Panc1 (cell line): ENCODE measurements around the gene ARPIN.

ENCODE experiments used
- SIN3A ChIP-seq: IDR thresholded peaks from 2 replicates; pipeline ENCODE4 v1.6.1; 2012; ENCODE audit warnings: low read depth, mild to moderate bottlenecking, low read length, moderate library complexity, borderline replicate concordance; ENCODE audit not compliant: insufficient read depth
- TF ChIP-seq, protein P1 (sequence below), 2 experiments: IDR thresholded peaks; 2 replicates each; pipeline ENCODE4 v1.6.1; 2011 to 2012; ENCODE audit warnings: low read depth in 2 of 2, control low read depth in 1 of 2, low read length in 1 of 2, mild to moderate bottlenecking in 1 of 2, moderate library complexity in 1 of 2; ENCODE audit not compliant: insufficient read depth in 1 of 2
- TF ChIP-seq, protein P2 (sequence below): fragments of 450-650 bp; IDR thresholded peaks from 2 replicates; pipeline ENCODE4 v1.5.1; 2017; ENCODE audit warnings: mild to moderate bottlenecking

DNA sequence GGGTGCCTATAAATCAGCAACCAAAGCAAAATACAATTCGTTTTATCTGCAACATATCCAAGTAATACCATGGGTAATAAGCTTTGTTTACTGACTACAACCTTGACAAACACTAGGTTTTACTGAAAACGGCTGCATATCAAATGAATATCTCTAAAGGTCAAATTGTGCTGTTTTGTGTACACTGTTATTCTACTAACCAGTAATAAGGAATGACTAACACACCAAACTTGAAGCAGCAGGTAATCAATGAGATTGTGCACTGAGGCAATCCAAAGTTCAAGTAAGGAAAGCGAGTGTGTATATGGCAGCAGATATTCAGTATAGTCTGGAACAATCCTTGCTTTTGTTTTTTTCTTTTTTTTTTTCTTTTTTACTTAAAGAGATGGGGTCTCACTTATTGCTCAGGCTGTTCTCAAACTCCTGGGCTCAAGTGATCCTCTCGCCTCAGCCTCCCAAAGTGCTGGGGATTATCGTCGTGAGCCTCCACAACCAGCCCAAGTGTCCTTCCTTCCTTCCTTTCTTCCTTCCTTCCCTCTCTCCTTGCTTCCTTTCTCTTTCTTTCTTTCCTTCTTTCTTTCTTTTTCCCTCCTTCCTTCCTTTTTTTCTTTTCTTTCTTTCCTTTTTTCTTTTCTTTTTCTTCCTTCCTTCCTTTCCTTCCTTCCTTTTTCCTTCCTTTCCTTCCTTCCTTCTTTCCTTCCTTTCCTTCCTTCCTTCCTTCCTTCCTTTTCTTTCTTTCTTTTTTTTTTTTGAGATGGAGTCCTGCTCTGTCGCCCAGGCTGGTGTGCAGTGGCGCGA lies 53.9 kb downstream of the ARPIN start:
- TF ChIP-seq, protein P1, sequence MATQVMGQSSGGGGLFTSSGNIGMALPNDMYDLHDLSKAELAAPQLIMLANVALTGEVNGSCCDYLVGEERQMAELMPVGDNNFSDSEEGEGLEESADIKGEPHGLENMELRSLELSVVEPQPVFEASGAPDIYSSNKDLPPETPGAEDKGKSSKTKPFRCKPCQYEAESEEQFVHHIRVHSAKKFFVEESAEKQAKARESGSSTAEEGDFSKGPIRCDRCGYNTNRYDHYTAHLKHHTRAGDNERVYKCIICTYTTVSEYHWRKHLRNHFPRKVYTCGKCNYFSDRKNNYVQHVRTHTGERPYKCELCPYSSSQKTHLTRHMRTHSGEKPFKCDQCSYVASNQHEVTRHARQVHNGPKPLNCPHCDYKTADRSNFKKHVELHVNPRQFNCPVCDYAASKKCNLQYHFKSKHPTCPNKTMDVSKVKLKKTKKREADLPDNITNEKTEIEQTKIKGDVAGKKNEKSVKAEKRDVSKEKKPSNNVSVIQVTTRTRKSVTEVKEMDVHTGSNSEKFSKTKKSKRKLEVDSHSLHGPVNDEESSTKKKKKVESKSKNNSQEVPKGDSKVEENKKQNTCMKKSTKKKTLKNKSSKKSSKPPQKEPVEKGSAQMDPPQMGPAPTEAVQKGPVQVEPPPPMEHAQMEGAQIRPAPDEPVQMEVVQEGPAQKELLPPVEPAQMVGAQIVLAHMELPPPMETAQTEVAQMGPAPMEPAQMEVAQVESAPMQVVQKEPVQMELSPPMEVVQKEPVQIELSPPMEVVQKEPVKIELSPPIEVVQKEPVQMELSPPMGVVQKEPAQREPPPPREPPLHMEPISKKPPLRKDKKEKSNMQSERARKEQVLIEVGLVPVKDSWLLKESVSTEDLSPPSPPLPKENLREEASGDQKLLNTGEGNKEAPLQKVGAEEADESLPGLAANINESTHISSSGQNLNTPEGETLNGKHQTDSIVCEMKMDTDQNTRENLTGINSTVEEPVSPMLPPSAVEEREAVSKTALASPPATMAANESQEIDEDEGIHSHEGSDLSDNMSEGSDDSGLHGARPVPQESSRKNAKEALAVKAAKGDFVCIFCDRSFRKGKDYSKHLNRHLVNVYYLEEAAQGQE (IDR thresholded peaks at IDR 0.05; ENCODE audit: insufficient read depth in 1 of 2, low read depth in 2 of 2, low read length in 1 of 2) = no peak
- TF ChIP-seq, protein P2, sequence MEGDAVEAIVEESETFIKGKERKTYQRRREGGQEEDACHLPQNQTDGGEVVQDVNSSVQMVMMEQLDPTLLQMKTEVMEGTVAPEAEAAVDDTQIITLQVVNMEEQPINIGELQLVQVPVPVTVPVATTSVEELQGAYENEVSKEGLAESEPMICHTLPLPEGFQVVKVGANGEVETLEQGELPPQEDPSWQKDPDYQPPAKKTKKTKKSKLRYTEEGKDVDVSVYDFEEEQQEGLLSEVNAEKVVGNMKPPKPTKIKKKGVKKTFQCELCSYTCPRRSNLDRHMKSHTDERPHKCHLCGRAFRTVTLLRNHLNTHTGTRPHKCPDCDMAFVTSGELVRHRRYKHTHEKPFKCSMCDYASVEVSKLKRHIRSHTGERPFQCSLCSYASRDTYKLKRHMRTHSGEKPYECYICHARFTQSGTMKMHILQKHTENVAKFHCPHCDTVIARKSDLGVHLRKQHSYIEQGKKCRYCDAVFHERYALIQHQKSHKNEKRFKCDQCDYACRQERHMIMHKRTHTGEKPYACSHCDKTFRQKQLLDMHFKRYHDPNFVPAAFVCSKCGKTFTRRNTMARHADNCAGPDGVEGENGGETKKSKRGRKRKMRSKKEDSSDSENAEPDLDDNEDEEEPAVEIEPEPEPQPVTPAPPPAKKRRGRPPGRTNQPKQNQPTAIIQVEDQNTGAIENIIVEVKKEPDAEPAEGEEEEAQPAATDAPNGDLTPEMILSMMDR = no peak
- no peak for TF ChIP-seq SIN3A
